HUDEP-2 (cell line): ENCODE data around the gene KRT7.
"Not testable (repeated sequence)": the region's sequence is repeated elsewhere in the genome, so short reads cannot be mapped to it uniquely, and the experiment has no call there.

ENCODE experiments used
- DNase-seq, 76 experiments: peaks; one replicate each; lab custom pipeline; 2025; ENCODE audit not compliant: unreplicated experiment in 76 of 76; lab: John Stamatoyannopoulos, UW

Gene KRT7

DNA sequence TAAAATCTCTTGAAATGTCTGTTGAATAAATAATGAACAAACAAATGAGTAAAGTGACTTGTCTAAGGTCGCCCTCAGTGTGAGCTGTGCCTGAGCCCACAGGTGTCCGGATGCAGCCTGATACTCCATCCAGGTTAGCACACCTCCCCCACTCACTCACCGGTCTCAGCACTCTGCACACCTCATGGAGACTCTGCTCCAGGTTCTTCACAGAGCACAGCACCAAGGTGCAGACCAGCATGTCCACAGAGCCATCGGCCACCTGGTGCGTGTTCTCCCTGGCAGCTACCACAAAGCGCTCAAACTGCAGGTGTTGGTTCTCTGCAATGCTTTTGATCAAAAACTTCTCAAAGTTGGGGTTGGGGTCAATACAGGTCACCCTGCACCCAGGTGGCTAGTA, 4.1 kb upstream of the KRT7 start:
- no peak for DNase-seq

DNA sequence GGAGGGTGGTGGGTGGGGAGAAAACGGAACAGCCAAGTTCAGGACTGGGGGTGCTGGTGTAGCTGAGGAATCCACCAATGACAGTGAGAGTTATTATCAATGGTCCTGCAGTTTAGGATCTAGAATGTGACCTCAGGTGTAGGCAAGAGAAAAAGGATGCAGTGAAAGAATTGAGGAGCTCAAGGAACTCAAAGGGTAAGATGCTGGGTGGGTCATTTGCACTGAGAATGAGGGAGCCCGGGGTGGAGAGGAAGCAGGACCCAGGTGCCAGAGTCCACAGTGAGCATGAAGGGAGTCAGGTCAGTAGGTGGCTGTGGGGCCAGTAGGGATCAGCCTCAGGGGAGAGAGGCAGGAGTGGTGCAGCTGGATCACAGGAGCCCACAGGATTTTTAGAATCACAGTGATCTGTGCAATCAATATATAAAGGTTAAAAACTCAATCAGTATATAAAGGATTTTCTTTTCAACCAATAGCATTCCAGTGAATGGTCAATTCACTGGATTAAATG, 3.2 kb upstream of the KRT7 start:
- DNase-seq: no peak

DNA sequence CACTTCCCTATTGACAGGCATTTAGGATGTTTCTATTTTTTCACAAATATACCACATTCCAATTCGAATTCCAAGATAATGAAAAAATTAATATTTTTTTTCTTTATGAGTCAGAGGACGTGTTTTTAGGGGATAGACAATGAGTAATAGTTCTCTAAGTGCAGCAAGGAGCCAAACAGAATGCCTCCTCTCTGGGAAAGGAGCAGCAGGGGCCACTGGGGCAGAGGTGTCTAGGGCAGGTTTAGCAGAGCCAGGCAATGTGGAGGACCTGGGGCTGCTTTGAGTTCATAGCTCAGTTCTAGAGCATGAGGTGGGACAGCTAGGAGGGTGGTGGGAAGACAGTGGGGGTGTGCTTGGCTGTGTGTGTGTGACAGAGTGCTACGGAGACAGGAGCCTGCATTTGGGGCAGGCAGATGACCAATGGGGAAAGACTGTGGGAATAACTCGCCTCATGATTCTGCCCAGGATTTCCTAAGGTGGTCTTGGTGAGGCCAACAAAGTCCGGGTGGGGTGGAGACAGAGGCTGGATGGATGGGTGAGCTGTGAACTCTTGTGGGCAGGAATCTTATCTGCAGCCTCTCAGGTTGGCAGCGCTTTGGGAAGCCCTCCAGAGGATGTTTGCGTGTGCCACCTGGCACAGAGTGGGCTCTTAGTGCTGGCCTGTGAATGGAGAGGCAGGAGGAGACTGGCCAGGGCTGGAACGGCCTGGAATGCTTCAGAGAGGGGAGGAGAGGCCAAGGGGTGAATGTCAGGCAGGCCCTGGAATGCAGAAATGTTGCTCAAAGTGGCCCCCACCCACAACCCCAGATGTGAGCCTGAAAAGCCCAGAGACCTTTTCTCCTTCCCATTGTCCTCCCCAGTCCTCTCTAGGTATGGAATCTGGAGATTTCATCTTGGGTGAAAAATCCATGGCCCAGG, 2.4 kb upstream of the KRT7 start:
- DNase-seq: no peak

DNA sequence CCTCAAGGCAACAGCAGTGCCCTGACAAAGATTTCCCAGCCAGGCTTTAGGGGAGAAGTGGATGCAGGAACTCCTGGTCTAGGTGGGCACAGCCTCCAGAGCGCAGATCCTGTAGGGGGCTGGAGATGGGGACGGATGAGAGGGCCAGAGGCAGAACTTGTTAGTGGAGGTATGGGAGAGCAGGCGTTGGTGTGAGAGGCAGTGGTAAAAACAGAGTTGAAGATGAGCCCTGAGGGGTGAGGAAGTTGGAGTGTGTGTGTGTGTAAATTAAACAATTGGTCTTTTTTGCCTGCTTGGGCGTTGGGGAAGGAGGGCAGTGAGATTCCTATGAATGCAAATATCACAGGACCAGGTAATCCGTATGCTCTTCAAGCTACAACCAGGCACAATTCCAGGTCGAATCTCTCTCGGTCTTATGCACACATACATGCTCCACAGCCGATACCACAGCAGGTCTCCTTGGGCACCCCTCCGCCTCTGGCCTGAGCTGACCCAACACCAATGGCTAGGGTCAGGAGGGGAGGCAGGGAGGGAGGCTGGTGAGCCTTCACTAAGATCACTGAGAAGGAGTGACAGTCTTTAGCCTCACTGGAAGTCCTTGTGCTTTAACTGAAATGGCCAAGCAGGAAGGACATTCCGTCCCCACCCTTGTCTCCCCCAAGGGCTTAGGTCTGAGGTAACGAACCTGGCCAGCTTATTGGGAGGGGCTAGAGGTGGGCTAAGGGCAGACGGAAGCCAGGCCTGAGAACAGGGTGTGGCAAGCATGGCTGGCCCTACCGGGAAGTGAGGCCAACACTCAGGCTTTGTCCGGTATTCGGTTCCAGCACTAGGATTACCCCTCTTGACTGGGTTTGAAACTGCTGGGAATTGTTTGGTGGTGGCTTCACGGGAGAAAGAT, 1.5 kb upstream of the KRT7 start:
- no peak for DNase-seq

DNA sequence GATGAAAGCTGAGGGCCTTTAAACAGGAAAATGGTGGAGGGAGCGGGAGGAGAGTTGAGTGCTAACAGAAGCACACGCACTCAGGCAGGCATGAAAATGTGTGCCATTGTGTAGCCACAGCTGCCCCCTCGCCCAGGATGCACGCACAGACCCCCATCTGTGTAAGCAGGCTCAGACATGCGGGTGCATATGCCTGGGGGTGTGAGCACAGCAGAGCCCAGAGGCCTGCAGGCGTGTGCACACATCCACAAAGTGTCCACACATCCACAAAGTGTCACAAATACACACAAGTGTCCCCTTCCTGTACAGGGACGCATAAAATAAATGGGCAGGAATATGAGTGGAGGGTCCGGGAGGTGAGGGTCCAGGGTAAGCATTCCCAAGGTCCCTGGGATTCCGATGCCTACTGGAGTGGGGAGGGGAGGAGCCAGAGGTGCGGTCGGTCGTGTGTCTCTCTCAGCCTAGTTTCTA, 805 bp upstream of the KRT7 start:
- no peak for DNase-seq

DNA sequence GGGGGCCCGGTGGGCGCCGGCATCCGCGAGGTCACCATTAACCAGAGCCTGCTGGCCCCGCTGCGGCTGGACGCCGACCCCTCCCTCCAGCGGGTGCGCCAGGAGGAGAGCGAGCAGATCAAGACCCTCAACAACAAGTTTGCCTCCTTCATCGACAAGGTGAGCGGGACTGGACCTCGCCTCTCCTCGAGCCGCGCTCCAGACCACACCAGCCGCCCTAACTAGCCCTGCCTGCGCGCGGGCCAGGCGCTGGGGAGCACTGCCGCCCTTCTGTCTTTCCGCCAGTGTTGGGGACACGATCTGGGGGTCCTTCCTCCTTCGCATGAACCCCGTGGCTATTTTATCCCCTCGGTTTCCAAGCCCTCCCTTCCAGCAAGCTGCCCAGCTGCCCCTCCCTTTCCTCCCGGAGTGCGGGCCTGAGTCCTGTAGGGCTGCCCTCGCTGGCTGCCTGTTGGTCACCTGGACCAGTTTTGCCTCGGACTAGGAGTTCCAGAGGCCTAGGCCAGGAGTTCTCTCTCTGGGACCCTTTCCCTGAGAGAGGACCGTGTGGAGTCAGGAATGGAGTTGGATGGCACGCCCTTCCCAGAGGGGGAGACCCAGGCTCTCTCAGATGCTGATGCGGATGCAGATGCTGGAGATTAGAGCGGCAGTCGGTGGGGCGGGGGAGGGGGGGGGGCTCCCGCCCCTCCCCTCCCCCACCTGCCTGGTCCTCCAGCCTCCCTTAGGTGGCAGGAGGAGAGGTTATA, 592 bp downstream of the KRT7 start:
- no peak for DNase-seq

DNA sequence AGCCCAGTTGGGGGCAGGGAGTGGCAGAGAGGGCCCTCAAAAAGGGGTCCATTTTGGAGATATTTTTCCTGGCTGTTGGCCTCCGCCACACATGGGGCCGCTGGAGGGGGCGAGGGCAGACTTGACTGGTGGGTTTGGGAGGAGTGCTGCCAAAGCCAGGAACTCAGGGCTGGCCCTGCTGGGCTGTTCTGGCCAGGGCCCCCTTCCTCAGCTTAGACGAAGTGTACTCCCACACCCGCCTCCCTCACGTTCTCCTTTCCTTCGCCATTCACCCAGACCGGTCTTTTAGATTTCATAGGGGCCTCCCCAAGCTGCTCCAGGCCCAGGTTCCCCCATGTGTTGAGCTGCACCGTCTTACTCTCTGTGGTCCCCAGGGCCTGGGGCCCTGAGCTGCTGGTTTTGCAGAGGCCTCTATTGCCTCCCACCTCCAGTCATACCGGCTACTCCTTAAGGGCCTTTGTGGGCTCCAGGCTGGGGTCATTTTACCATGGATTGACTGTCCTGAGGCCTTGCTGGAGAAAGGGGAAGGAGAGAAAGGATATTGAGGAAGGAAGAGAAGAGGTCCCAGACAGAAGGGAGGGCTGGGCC, 1.3 kb downstream of the KRT7 start:
- no peak for DNase-seq

DNA sequence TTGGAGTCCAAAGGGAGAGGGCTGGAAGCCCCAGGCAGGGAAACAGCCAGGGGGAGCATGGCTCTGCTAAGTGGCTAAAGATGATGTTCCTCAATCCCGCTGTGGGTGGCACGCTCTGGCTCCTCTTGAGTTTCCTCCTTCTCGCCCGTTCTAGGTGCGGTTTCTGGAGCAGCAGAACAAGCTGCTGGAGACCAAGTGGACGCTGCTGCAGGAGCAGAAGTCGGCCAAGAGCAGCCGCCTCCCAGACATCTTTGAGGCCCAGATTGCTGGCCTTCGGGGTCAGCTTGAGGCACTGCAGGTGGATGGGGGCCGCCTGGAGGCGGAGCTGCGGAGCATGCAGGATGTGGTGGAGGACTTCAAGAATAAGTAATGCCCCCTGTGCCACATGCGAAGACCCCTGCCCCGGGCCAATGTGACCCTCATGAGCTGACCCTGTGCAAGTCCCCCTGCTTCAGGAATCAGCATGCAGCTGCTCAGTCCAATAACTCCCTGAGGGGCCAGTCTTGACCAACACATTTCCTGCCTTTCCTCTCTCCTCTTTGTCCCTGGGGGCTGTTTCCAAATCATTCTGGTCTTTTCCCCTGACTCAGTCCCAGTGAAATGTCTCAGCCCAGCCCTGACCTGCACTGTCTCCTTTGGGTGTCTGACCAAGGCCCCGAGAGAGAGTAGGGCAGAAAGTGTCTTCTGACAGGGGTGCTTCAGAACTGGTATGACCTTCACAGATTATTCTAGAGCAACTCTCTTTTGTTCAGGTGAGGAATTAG, 2.1 kb downstream of the KRT7 start:
- no peak for DNase-seq

DNA sequence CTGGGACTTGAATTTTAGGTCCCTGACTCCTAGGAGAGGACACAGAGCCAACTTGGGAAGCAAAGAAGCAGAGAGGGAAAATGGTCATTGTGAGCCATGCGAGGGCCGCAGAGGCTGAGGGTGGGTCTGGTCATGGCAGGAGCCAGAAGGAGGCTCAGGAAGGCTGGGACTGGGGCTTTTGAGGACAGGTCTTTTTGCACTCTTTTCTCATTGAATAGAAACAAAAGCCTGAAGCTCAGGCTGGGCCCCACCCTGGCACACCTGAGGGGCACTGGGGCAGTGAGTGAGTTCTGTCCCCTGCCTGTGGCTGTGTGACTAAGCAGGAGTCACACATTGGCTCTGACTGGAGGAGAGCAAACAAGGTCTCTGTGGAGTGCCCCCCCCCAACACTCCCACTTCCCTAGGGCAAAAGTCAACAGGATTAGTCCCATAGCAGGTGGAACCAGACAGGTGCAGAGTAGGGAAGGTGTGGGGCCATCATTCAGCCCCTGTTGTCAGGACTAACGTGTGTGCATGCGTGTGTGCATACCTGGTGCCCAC, 2.8 kb downstream of the KRT7 start:
- no peak for DNase-seq

DNA sequence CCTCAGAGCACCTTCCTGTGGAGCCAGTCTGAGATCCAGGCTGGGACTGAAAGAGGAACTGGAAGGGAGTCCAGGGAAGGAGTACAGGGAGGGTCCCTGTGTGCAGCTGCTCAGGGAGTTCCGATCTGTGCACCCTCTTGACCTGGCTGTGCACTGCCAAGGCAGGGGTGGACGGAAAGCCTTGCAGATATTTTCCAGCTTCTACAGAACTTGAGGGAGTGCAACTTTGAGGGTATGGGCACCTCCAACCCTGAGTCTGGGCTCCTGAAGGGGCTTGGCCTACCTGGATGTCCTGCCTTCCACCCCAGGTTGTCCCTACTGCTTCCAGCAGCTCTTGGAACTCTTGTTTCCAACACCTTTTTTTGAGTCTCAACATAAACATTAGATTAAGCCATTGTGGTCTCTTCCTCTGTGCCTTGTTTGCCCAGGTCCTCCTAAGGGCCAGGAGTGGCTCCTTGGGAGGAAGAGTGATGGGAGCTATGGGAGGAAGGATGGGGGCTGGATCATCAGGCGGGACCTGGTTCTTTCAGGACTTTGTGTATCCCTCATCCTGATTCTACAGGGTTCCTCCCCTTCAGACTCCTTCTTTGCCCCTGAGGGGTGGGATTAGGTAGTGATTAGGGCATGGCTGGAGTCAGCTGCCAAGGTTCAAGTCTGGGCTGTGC, 3.5 kb downstream of the KRT7 start:
- DNase-seq: no peak

DNA sequence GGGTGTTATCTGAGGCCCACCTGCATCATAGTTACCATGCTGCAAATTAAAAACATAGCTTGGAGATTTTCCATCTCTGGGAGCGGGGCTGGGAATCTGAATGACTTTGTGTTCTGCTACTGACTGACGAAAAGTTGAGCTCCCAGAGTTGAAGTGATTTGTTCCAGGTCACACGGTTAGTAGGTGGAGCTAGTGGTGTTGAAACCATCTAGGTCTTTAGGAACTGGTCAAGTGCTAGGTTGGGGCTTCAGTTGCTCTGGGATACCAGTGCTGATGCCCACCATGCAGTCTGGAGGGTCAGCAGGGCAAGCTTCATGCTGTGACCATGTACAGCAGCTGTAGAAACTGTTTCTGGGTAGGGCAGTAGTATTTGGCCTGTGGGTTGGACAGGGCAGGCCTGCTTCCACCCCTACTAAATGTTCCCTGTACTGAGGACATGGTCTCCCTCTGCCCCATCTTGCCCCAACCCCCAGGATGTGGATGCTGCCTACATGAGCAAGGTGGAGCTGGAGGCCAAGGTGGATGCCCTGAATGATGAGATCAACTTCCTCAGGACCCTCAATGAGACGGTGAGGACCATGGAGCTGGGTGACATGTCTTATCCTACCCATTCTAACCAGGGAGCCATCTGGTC, 5.3 kb downstream of the KRT7 start:
- DNase-seq: no peak

DNA sequence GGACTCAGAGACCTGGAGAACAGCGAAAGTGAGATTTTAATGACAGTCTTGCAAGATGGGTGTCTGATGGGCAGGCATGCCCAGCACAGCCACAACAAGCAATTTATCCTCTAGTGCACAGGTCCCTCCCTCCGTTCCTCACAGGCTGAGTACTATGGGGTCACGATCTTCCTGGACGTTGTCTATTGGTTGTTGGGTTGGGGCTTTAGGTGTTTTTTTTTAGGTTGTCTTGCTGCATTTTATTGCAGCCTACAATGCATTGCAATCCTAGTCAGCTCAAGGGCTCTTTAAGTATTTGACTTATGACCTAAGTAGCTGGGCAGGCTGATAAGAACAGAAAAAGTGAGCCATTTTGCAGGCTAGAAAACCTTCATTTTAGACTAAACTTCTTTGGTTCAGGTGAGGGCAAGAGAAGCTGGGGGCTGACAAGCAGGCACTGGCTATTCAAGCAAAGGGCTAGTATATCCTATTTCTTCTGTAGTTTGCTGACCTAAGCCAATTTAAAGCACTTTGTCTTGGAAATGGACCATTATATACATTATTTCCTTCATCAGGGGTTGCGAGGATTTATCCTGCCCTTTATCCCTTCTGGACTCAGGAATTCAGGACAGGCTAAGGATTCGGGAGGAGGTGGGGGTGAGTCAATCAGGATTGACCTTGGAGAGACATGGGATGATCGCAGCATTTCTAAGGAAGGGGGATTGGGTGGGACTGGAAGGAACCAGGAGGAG, 6.0 kb downstream of the KRT7 start:
- DNase-seq: no peak

DNA sequence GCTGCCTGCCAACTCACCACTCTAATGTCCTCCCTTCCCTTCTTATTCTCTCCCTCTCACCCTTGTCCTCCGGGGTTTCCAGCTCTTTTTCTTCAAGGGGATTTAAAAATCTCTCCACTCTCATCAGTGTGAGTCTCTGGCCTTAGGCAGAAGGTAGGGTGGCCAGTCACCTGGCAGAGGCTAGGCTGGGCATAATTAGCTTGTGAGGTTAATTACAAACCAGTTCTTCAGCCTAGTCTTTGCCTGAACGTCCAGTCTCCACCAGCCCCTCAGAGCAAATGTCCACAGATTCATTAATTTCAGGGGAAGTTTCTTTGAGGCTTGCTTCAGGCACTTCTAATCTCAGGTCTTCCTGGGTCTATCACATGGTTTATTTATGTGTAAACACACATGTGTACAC, 6.7 kb downstream of the KRT7 start:
- no peak for DNase-seq

DNA sequence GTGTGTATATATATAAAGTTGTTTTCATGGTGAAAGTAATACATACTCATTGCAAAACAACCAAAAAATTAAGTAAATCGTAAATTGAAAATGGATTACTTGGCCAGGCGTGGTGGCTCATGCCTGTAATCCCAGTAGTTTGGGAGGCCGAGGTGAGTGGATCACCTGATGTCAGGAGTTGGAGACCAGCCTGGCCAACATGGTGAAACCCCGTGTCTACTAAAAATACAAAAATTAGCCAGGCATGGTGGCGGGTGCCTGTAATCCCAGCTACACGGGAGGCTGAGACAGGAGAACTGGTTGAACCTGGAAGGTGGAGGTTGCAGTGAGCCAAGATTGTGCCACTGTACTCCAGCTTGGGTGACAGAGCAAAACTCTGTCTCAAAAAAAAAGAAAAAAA, 7.2 kb downstream of the KRT7 start:
- not testable (repeated sequence) for DNase-seq

DNA sequence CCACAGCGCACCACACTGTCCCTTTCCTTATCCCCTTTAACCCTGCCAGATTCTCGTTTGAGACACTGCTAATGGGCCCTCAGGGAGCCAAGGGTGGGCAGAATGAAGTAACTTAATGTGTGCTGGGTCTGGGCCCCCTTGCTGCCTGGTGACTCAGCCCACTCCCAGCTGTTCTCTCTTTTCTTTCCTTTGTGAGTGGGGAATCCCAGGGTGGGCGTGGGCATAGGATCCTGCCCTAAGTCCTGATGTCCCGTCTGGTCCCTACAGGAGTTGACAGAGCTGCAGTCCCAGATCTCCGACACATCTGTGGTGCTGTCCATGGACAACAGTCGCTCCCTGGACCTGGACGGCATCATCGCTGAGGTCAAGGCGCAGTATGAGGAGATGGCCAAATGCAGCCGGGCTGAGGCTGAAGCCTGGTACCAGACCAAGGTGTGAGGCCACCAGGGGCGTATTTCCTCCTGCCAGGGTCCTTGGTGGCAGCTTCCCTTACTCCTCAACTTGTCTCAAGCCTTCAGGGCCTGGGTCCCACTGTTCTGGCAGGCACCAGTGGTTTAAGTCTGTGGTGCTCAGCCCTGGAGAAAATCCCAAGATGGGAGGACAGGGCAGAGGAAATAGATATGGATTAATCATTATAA, 8.3 kb downstream of the KRT7 start:
- no peak for DNase-seq

DNA sequence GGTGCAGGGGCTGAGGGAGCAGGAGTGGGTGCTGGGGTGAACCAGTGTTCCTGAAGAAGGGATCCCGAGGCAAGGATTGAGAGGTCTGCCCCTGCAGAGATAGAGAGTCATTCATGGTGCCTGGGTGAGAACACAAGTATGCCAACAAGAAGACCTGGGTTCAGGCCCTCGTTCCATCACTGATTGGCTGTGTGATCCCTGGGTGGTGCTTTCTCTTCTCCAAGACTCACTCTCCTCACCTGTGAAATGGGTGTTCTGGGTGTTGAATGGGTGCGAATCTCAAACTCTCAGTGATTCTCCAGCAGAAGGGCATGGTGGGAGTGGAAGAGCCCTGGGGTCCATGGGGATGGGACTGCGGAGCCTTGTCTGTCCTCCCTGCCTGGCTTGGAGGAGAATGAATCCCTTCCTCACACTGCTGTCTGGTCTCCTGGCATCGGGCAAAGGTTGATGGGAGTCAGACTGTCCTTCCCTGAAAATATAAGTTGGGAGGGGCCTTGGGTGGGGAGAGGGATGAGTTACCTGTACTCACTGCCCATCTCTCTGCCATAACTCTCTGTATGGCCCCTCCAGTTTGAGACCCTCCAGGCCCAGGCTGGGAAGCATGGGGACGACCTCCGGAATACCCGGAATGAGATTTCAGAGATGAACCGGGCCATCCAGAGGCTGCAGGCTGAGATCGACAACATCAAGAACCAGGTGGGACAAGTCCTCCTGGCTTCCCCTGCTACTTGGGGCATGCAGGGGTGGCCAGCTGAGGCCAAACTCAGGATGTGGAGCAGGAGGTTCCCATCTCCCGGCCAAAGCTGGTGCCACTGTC, 9.6 kb downstream of the KRT7 start:
- DNase-seq: no peak
